IMR-90 (cell line): ENCODE measurements around the gene NRAS.

Experiments used
- CEBPB ChIP-seq: IDR thresholded peaks from 2 replicates; pipeline ENCODE4 v1.6.1; 2012; ENCODE audit warnings: low read depth, low read length, improper control_type of control experiment
- CTCF ChIP-seq: conservative IDR thresholded peaks from 2 replicates; pipeline ENCODE4 v1.5.1; 2012; ENCODE audit warnings: mild to moderate bottlenecking, low read depth, low read length, improper control_type of control experiment
- ELK1 ChIP-seq: fragments of 150-350 bp; IDR thresholded peaks from 2 replicates; pipeline ENCODE4 v1.6.1; 2016; ENCODE audit warnings: low read depth, mild to moderate bottlenecking, low read length, moderate library complexity, borderline replicate concordance
- FOS ChIP-seq: fragments of 150-350 bp; IDR thresholded peaks from 2 replicates; pipeline ENCODE4 v1.6.1; 2016; ENCODE audit warnings: low read depth, low read length
- MAFK ChIP-seq: IDR thresholded peaks from 2 replicates; pipeline ENCODE4 v1.6.1; 2012; ENCODE audit warnings: low read depth, low read length, improper control_type of control experiment
- MXI1 ChIP-seq: IDR thresholded peaks from 2 replicates; pipeline ENCODE4 v1.6.1; 2012; ENCODE audit warnings: low read depth, mild to moderate bottlenecking, low read length, moderate library complexity, borderline replicate concordance
- POLR2A ChIP-seq: IDR thresholded peaks from 2 replicates; pipeline ENCODE4 v1.6.1; 2012; ENCODE audit warnings: mild to moderate bottlenecking, low read depth, low read length
- RAD21 ChIP-seq: IDR thresholded peaks from 2 replicates; pipeline ENCODE4 v1.6.1; 2012; ENCODE audit warnings: low read length, improper control_type of control experiment
- RCOR1 ChIP-seq: IDR thresholded peaks from 2 replicates; pipeline ENCODE4 v1.6.1; 2012; ENCODE audit warnings: mild to moderate bottlenecking, low read length, improper control_type of control experiment; ENCODE audit not compliant: insufficient replicate concordance
- RFX5 ChIP-seq: IDR thresholded peaks from 2 replicates; pipeline ENCODE4 v1.8.0; 2012; ENCODE audit warnings: low read depth, mild to moderate bottlenecking, low read length, moderate library complexity
- USF2 ChIP-seq: fragments of 150-350 bp; IDR thresholded peaks from 2 replicates; pipeline ENCODE4 v1.6.1; 2017; ENCODE audit warnings: mild to moderate bottlenecking, antibody characterized with exemption, low read length, low read depth

- TF ChIP-seq CTCF: no peak
- no peak for TF ChIP-seq MAFK
- TF ChIP-seq FOS: no peak
- no peak for TF ChIP-seq POLR2A
- no peak for TF ChIP-seq RCOR1
- TF ChIP-seq USF2: no peak
- no peak for TF ChIP-seq MXI1
- no peak for TF ChIP-seq RFX5
- TF ChIP-seq ELK1: no peak
- no peak for TF ChIP-seq RAD21
- TF ChIP-seq CEBPB: no peak
Observed at GRCh38 chr1:114746450-114747121, 30.0 kb upstream of the NRAS start.
